H54 (cell line): Measurements from ENCODE around the gene SLC7A10.

Experiments used
- DNase-seq: peaks from one replicate; pipeline ENCODE4 v3.0.0; 2011; ENCODE audit warnings: low spot score, mixed read lengths; ENCODE audit not compliant: insufficient read length
- FAIRE-seq: peaks from 3 replicates; lab custom pipeline; 2011; peaks lifted over from hg19 to GRCh38; lab: Jason Lieb, UNC
- POLR2A ChIP-seq: IDR thresholded peaks from 2 replicates; pipeline ENCODE4 v1.6.1; 2011; ENCODE audit warnings: low read depth, mild to moderate bottlenecking, low read length

Gene SLC7A10

DNA sequence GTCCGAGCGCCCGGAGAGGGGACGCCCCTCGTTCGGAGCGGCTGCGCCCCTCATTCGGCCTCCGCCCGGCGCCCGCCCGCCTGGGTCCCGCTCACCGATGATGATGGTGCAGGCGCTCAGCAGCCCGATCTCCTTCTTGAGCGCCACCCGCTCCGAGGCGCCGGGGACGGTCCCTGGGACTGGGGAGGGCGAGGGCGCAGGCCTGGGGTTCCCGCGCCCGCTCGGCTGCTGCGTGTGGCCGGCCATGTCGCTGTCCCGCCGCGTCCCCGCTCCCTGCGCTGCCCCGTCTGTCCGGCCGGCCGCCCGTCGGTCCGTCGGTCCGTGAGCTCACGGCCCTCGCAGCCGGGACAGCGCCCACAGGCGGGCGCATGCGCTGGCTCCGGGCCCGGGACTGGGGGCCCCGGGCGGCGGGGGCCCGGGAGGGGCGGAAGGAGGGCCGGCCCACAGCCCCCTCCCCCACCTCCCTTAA is at the start of gene SLC7A10:
Gene SLC7A10 (minus strand): TSS at position 393 of the 469 bp plus-strand sequence. CDS start 147 bp downstream, at position 246.
- FAIRE-seq = no peak
- DNase-seq = no peak
- TF ChIP-seq POLR2A = no peak

DNA sequence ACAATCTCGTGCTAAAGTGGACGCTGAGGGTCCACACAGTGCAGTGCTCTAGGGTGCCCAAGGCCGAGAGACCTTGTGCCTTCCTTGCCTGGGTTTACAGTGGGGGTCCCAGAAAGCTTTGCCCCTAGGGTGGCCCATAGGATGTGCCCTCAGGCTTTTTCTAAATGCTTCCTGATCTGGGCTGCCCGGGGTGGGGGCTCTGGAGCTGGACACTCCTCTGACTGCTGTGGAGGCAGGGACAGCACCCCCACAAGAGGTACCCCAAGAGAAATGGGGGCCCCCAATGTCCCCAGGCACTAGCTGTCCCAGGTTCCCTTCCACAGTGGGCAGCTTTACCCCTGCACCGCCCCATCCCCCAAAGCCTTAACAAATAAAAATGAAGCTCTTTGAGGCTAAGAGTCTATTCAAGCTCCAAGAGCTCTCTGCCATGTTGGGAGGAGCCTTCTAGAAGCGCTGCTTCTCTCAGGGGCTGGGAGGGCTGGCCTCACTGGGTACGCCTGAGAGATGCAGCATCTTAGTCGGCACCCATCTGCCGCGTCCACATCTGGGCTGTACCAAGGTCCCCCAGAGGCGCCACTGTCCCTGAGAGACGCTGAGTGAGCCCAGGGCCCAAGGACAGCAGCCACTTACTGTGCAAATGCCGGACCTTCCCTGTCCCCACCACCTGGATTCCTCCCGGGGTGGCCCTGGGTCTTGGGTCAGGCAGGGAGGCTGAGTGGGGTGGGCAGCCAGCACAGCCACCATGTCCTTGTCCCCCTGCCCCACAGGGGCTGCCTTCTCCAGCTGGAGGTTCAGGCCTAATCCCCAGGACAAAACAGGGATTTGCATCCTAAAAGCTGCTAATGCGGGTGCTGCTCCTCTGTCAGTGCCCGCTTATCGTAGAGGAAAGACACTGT is 49.3 kb upstream of the SLC7A10 start:
- no peak for TF ChIP-seq POLR2A
- DNase-seq = no peak
- no peak for FAIRE-seq

DNA sequence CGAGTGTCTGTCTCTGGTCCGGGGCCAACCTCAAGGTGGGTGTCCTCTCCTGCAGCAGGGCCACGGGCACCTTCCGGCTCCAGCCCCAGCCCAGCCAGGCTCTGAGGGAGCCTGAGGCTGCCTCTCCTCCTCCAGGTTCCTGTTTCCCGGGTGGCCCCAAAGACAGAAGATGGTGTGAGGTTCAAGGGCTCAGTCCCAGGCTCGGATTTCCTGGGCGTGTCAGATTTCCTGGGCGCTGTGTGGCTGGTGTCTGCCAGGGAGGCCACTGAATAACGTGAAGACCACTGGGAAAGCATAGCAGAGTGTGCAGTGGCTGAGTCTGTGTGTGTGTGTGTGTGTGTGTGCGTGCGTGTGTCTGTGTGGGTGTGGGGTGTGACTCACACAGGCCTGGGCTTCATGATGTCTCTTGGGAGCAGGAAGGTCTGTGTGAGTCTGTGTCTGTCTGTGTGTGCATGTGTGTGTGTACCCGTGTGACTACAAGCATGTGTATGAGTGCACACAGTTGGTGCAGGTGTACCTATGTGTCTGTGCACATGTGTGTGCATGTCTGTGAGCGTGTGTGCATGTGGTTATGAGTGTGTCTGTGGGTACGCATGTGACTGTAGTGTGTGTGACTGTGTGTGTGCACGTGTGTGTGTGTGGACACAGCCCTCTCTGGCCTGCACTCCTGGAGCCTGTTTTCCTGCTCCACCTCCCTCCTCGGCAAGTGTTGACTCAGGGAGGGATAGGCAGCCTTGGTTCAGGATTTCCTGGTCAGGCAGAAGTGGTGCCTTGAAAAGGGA is 48.4 kb upstream of the SLC7A10 start:
- FAIRE-seq (no peak), DNase-seq (no peak)
- TF ChIP-seq POLR2A = no peak

GRCh38 chr19:33273065-33273736 is 47.6 kb upstream of the SLC7A10 start:
- DNase-seq = no peak
- FAIRE-seq = no peak
- TF ChIP-seq POLR2A = no peak

- no peak for TF ChIP-seq POLR2A
These were observed 45.8 kb upstream of the SLC7A10 start for GRCh38 chr19:33271246-33272021.

DNA sequence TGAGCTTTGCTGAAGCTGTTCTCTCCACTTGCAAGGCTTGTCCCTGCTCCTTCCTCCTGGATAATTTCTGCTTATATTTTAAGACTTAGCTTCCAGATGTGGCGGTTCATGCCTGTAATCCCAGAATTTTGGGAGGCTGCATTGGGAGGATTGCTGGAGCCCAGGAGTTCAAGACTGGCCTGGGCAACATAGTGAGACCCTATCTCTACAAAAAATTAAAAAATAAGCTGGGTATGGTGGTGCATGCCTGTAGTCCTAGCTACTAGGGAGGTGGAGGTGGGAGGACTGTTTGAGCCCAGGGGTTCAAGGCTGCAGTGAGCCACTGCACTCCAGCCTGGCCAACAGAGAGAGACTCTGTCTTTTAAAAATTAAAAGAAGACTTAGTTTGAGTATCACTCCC is 45.1 kb upstream of the SLC7A10 start:
- FAIRE-seq (no peak), DNase-seq (no peak)

More at GRCh38 chr19:33271246-33272021, 45.8 kb upstream of the SLC7A10 start:
- no peak for DNase-seq
- no peak for FAIRE-seq

DNA sequence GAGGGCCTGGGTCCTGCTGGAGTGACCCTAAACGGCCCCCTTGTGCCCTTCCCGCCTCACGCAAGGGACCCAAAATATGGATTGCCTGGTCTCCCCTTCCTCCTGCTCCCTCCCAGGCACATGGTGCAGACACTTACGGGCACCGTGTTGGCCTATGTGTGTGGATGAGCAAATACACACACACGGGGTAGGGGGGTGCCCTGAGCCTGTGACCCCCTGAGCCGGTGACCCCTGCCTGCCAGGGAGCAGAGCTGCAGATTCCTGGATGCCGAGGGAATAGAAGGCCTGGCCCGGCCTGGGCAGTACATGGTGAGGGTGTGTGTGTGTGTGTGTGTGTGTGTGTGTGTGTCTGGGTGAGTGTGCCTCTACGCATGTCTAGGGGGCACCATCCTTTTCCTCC is 43.4 kb upstream of the SLC7A10 start:
- FAIRE-seq (no peak), DNase-seq (no peak)
- no peak for TF ChIP-seq POLR2A

More for the DNA sequence above, 45.1 kb upstream of the SLC7A10 start:
- no peak for TF ChIP-seq POLR2A

- FAIRE-seq = no peak
- no peak for TF ChIP-seq POLR2A
These were observed 42.7 kb upstream of the SLC7A10 start for GRCh38 chr19:33268162-33268991.

GRCh38 chr19:33267706-33268105 is 42.1 kb upstream of the SLC7A10 start:
- no peak for DNase-seq
- no peak for TF ChIP-seq POLR2A

More at GRCh38 chr19:33268162-33268991, 42.7 kb upstream of the SLC7A10 start:
- DNase-seq = no peak

GRCh38 chr19:33266974-33267484 is 41.4 kb upstream of the SLC7A10 start:
- no peak for TF ChIP-seq POLR2A
- DNase-seq (no peak), FAIRE-seq (no peak)

More at GRCh38 chr19:33267706-33268105, 42.1 kb upstream of the SLC7A10 start:
- no peak for FAIRE-seq

- no peak for DNase-seq
- TF ChIP-seq POLR2A = no peak
- no peak for FAIRE-seq
These were observed 39.3 kb upstream of the SLC7A10 start for GRCh38 chr19:33264881-33265445.
